Glutamatergic neuron (in vitro differentiated cells): ENCODE results near the gene PIP4P1. TPM values are rescaled to one million over a fixed set of nuclear protein-coding genes. Genes with fewer than 3 reads are reported as not detected.

ENCODE experiments used
- DNase-seq: peaks from one replicate; pipeline ENCODE4 v3.0.0; 2022
- H3K27ac Mint-ChIP-seq: one replicate; pipeline ENCODE4 v1.8.0; 2020; ENCODE audit warnings: mild to moderate bottlenecking, mixed read lengths, inconsistent platforms; ENCODE audit not compliant: unreplicated experiment
- H3K27me3 Mint-ChIP-seq: one replicate; pipeline ENCODE4 v1.8.0; 2020; ENCODE audit warnings: mild to moderate bottlenecking, moderate library complexity, mixed read lengths, inconsistent platforms; ENCODE audit not compliant: unreplicated experiment
- H3K36me3 Mint-ChIP-seq: one replicate; pipeline ENCODE4 v1.8.0; 2020; ENCODE audit warnings: mild to moderate bottlenecking, mixed read lengths, inconsistent platforms; ENCODE audit not compliant: unreplicated experiment
- H3K4me1 Mint-ChIP-seq: one replicate; pipeline ENCODE4 v1.8.0; 2020; ENCODE audit warnings: mild to moderate bottlenecking, low read depth, mixed read lengths, inconsistent platforms; ENCODE audit not compliant: unreplicated experiment
- H3K4me3 Mint-ChIP-seq: one replicate; pipeline ENCODE4 v1.8.0; 2020; ENCODE audit warnings: mild to moderate bottlenecking, mixed read lengths, inconsistent platforms; ENCODE audit not compliant: unreplicated experiment
- H3K9me3 Mint-ChIP-seq: one replicate; pipeline ENCODE4 v1.8.0; 2020; ENCODE audit warnings: mild to moderate bottlenecking, moderate library complexity, mixed read lengths, inconsistent platforms; ENCODE audit not compliant: unreplicated experiment
- total RNA-seq: library from RNA; stranded (reverse); fragmentation: NEBNext Ultra II Directional; extraction: Animal tissue kit (Norgen Biotek cat#: 25700); gene quantifications from one replicate; pipeline ENCODE4 v1.2.1, GENCODE V29; 2021; ENCODE audit not compliant: unreplicated experiment
- TF ChIP-seq, protein P1 (sequence below): fragments of 200-600 bp; sonication (generic); IDR thresholded peaks from one replicate; pipeline ENCODE4 v1.5.0; 2021; ENCODE audit not compliant: partially characterized antibody, unreplicated experiment

PIP4P1 gene
- total RNA-seq, 1 donor from 2014 or later = 49.1 TPM

DNA sequence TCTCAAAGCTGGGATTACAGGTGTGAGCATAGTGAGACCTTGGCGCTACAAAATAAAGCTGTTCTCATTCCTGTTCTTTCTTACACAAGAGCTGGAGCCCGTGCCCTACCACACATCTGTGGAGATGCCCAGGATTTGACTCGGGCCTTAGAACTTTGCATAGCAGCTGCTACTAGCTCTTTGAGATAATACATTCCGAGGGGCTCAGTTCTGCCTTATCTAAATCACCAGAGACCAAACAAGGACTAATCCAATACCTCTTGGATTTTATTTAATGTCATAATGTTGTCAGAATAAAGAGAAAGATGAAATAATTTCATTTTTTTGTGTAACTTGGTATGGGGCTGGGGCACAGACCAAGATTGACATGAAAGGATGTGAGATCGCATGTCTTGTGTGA is 15.5 kb upstream of the PIP4P1 start:
- H3K27ac Mint-ChIP-seq = no peak overlapping the region

DNA sequence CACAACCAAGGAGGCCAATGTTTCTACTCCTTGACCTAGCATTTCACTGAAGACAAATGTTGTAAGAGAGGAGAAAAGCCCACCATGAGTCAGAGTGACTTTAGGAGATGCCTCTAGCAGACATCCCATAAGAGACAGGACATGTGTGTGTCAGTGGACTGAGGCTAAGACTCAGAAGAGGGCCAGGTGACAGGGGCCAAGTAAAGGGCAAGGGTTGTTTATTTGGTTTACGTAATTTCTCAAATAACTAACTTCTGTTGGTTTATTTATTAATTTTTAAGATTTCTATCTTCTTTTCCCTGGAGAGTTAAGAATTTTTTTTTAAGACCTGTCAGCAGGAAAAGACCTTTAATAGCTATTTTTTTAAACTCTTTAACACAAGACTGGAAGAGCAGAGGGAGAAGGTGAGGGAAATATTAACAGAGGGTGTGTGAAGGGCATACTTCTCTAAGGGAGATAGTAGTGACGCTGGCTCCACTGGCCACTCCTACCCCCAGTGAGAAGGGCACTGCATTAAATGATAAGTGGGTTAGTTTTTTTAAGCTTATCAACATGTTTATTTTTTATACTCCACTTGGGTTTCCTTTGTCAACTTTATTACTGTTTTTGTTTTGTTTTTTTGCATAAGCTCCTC is 11.4 kb upstream of the PIP4P1 start:
- TF ChIP-seq, protein P1, sequence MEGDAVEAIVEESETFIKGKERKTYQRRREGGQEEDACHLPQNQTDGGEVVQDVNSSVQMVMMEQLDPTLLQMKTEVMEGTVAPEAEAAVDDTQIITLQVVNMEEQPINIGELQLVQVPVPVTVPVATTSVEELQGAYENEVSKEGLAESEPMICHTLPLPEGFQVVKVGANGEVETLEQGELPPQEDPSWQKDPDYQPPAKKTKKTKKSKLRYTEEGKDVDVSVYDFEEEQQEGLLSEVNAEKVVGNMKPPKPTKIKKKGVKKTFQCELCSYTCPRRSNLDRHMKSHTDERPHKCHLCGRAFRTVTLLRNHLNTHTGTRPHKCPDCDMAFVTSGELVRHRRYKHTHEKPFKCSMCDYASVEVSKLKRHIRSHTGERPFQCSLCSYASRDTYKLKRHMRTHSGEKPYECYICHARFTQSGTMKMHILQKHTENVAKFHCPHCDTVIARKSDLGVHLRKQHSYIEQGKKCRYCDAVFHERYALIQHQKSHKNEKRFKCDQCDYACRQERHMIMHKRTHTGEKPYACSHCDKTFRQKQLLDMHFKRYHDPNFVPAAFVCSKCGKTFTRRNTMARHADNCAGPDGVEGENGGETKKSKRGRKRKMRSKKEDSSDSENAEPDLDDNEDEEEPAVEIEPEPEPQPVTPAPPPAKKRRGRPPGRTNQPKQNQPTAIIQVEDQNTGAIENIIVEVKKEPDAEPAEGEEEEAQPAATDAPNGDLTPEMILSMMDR = no peak
- Mint-ChIP-seq H3K36me3 (no peaks in the 10 kb centered on the region), H3K27ac (no peak overlapping the region), H3K4me1 (peaks cover 8% of the 10 kb centered on the region), H3K4me3 (no peak overlapping the region), H3K27me3 (peaks cover 4% of the 10 kb centered on the region), H3K9me3 (peaks cover 4% of the 10 kb centered on the region)
- DNase-seq = no peak

More for the DNA sequence above, 15.5 kb upstream of the PIP4P1 start:
- Mint-ChIP-seq H3K36me3 (no peaks in the 10 kb centered on the region), H3K4me3 (no peak overlapping the region), H3K27me3 (no peaks in the 10 kb centered on the region), H3K4me1 (no peaks in the 10 kb centered on the region), H3K9me3 (peaks cover 1% of the 10 kb centered on the region)
- TF ChIP-seq, protein P1 = no peak
- no peak for DNase-seq

DNA sequence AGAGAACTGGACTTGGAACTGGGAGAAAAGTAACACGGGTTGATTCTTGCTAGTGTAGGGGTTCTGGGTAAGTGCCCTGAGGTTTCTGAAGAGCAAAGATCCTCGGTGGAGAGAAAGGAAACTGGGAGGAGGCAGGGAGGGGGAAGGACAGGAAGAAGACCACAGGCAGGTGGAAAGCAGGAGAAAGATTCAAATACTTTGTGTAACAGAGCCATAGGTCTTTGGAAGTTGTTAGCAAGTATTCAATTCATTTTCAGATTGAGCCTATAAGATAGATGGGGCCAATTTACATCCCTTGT is 9.3 kb upstream of the PIP4P1 start:
- no peak overlapping the region for H3K27ac Mint-ChIP-seq
- TF ChIP-seq, protein P1 = no peak
- H3K9me3 Mint-ChIP-seq = peaks cover 4% of the 10 kb centered on the region
- H3K4me1 Mint-ChIP-seq = peaks cover 8% of the 10 kb centered on the region
- peak overlapping the region; percentile 91 for H3K4me3 Mint-ChIP-seq
- DNase-seq = no peak
- no peaks in the 10 kb centered on the region for H3K36me3 Mint-ChIP-seq
- peaks cover 4% of the 10 kb centered on the region for H3K27me3 Mint-ChIP-seq

DNA sequence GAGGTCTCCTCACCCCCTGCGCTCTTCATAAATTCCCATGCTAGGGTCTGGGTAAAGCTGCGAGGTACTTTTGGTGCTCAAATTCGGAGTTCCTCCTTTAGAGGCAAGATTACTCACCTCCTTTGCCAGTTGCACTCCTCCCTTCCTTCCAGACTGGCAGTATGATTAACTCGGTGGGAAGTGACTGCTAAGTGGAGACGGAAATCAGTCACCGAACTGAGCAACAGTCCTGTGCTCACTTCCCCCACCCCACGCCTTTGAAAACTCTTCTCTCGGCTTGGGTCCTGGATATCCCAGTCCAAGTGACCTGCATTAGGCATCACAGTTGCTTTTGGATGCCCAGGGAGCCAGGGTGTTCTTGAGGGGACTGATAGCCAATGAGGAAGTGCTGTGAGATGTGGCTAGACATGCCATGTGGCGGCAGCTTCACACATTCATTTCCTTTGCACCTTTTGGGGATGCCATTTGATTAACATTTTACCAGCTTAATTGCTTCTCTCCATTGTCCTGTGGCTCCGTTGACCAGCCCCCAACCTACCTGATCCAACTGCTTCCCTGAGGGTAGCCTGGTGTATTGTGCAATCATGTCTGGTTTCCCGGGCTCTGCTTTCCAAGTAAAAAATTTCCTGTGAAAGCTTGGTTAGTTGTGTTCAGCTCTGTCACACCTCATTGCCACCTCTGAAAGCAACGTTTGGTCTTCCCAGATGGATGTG is 8.8 kb upstream of the PIP4P1 start:
- H3K36me3 Mint-ChIP-seq = no peaks in the 10 kb centered on the region
- peaks cover 4% of the 10 kb centered on the region for H3K9me3 Mint-ChIP-seq
- TF ChIP-seq, protein P1 = no peak
- peak overlapping the region; percentile 69 for H3K27ac Mint-ChIP-seq
- H3K4me3 Mint-ChIP-seq = peak overlapping the region; percentile 91
- peaks cover 6% of the 10 kb centered on the region for H3K27me3 Mint-ChIP-seq
- peaks cover 8% of the 10 kb centered on the region for H3K4me1 Mint-ChIP-seq
- DNase-seq = peak; percentile 15

DNA sequence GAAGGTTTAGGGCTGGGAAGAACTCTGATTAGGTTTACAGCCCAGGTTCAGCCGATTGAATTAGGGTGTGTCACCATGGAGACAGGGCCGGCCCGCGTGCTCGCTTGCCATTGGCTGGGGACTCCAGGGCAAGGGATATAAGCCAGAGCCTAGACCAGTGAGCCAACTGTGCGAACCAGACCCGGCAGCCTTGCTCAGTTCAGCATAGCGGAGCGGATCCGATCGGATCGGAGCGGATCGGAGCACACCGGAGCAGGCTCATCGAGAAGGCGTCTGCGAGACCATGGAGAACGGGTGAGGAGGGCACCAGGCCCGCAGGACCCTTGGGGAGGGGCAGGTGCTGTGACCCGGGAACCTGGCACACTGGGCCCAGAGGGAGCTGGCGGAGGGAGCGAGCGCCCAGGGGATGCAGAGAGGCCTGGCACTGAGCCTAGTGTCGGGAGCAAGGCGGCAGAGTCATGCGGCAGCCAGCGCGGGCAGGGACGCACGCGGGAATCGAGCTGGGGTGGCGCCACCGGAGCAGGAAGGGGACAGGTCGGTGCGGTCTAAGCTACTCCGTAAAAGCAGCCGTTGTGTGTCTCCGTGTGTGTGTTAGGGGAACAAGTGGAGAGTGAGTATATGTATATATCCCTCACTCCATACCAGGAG is 8.1 kb upstream of the PIP4P1 start, which contains the start of gene PNP:
TSS of gene PNP (plus strand) at position 165 of the 648 bp plus-strand sequence. CDS start at position 284, 119 bp downstream.
- peak within 1 kb of the TSS; percentile 91 for H3K4me3 Mint-ChIP-seq
- no peaks in the 10 kb centered on the region for H3K36me3 Mint-ChIP-seq
- TF ChIP-seq, protein P1 = no peak
- DNase-seq = peak; percentile 82
- H3K27me3 Mint-ChIP-seq = peaks cover 6% of the 10 kb centered on the region
- H3K4me1 Mint-ChIP-seq = peaks cover 8% of the 10 kb centered on the region
- peaks cover 3% of the 10 kb centered on the region for H3K9me3 Mint-ChIP-seq
- H3K27ac Mint-ChIP-seq = peak within 1 kb of the TSS; percentile 69
